Right renal cortex interstitium (tissue), 3 donors: Measurements from ENCODE around the gene TUT4. TPM values are rescaled to one million over a fixed set of nuclear protein-coding genes. Genes with fewer than 3 reads are reported as not detected.
"Not testable (repeated sequence)": the region's sequence is repeated elsewhere in the genome, so short reads cannot be mapped to it uniquely, and the experiment has no call there.

Experiments
- DNase-seq, 3 donors: peaks; one replicate each; pipeline ENCODE4 v3.0.0-alpha.2; 2013; ENCODE audit warnings: low read depth in 3 of 3, low spot score in 2 of 3
- polyA plus RNA-seq, 3 donors: library from polyadenylated mRNA; unstranded; fragments of 120-200 nt; gene quantifications; one replicate each; pipeline ENCODE4 v1.2.1, GENCODE V29; 2013; ENCODE audit not compliant: insufficient read length in 3 of 3

Gene TUT4, protein sequence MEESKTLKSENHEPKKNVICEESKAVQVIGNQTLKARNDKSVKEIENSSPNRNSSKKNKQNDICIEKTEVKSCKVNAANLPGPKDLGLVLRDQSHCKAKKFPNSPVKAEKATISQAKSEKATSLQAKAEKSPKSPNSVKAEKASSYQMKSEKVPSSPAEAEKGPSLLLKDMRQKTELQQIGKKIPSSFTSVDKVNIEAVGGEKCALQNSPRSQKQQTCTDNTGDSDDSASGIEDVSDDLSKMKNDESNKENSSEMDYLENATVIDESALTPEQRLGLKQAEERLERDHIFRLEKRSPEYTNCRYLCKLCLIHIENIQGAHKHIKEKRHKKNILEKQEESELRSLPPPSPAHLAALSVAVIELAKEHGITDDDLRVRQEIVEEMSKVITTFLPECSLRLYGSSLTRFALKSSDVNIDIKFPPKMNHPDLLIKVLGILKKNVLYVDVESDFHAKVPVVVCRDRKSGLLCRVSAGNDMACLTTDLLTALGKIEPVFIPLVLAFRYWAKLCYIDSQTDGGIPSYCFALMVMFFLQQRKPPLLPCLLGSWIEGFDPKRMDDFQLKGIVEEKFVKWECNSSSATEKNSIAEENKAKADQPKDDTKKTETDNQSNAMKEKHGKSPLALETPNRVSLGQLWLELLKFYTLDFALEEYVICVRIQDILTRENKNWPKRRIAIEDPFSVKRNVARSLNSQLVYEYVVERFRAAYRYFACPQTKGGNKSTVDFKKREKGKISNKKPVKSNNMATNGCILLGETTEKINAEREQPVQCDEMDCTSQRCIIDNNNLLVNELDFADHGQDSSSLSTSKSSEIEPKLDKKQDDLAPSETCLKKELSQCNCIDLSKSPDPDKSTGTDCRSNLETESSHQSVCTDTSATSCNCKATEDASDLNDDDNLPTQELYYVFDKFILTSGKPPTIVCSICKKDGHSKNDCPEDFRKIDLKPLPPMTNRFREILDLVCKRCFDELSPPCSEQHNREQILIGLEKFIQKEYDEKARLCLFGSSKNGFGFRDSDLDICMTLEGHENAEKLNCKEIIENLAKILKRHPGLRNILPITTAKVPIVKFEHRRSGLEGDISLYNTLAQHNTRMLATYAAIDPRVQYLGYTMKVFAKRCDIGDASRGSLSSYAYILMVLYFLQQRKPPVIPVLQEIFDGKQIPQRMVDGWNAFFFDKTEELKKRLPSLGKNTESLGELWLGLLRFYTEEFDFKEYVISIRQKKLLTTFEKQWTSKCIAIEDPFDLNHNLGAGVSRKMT (N-terminal part only)
- polyA plus RNA-seq: 10 to 100 TPM; 75.6 to 82.4 (median 77.5) TPM

DNA sequence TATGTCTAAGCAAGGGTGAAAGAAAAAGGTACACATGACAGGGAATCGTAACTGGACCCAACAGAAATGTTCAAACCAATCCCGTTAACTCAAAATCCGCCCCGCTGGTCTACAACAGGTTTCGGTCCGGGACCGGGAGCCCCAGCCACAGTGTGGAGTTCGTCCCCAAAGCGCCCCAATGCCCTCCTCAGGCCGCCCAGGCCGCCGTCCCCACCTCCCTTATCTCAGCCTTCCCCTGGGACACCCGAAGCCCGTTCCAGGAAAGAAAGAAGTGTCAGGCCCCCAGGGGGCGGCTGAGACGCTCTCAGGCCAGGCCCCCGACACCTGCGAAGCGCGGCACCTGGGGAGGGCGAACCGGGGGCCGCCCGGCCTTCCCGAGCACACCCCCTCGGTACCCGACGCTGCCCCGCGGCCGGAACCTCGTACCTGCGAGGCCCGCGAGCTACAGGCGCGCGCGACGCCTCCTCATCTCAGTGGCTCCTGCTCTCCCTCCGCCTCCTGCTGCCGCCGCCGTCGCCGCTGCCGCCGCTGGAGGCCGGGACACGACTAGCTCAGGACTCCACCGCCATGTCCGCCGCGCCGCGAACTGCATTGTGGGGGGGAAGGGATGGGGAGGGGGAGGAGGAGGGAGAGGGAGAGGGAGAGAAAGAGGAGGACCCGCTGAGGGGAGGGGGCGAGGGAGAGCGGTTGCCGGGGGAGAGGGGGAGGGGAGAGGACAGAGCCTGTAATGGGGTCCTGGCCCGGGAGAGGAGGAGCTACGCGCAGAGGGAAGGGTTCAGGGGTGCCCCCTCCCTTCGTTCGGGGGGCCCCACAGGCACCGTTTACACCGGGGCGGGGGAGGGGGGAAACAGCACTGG is at the start of gene TUT4:
Gene TUT4 (minus strand): TSS at position 588 of the 857 bp plus-strand sequence. CDS start 26,812 bp downstream, outside the sequence.
- DNase-seq: peak; percentile 80 to 87 (median 87)

DNA sequence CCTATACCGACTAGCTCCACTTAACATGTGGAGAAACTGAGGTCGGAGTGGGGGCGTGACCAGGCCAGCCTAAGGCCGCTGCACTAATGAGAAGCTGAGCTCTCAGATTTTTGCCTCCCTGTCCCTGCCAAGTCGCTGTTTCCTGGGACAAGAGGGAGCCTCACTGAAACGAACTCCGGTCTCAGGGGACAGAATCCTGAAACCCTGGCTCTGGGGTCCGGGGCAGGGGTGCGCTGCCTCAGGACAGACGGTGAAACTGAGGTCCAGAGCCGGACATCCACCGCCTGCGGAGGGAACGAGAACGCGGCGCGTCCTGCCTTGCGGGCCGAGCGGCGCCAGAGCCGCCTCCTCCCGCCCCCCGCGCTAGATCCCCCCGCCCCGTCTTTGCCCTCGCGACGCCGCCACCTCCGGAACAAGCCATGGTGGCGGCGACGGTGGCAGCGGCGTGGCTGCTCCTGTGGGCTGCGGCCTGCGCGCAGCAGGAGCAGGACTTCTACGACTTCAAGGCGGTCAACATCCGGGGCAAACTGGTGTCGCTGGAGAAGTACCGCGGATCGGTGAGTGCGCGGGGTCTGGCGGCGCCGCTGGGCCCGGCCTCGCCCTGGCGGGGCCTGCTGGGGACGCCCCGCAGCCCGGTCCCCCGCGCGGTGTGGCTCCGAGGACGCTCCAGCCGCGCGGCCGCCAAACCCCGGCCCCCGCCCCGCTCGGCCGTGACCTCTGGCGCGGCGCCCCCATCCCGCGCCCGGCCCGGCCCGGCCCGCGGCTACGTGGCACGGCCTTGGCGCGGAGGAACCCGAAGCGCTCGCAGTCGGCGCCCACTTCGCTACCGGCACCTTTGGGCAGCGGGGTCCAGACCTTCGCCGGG is 49.3 kb upstream of the TUT4 start, which contains the start of gene GPX7:
Gene GPX7 (plus strand): TSS at position 381 of the 865 bp plus-strand sequence. CDS start 39 bp downstream, at position 420.
- DNase-seq: peak in 2 of 3 donors; percentile 25 to 46

DNA sequence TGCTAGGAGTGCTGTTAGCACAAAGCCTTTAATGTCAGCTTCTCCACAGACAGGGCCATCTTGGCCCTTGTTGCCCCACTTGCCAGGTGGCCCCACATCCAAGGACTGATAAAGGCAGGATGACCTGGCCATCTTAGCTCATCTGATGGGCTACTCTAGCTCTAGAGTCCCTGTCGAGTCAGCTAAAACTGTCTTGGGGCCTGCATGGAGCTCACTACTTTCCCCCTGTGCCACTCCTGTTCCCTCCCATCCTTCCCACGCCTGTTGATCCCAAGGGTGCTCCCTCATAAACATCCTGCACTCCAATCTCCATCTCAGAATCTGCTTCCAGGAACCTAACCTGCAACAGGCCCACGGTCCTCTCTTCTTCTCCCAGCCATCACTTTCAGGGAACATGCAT is 48.6 kb upstream of the TUT4 start:
- DNase-seq: no peak

DNA sequence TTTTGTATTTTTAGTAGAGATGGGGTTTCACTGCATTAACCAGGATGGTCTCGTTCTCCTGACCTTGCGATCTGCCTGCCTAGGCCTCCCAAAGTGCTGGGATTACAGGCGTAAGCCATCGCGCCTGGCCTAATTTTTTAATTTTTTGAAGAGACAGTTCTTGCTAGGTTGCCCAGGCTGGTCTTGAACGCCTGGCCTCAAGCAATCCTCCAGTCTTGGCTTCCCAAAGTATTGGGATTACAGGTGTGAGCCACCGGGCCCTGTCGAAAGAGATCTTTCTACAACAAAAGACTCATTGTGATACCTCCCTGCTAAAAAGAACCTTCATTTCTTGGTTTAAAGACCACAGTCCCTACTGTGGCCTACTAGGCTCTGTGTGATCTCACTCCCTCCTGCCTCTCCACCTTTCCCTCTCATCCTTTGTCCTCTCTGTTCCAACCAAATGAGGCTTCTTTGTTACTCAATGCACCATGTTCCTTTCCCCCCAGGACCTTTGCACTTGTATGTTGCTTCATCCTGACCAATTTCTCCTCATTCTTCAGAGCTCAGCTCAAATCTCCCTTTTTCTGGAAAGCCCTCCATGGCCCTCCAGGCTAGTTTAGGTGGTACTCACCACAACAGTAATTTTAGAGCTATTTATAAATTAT is 47.8 kb upstream of the TUT4 start:
- DNase-seq: no peak

DNA sequence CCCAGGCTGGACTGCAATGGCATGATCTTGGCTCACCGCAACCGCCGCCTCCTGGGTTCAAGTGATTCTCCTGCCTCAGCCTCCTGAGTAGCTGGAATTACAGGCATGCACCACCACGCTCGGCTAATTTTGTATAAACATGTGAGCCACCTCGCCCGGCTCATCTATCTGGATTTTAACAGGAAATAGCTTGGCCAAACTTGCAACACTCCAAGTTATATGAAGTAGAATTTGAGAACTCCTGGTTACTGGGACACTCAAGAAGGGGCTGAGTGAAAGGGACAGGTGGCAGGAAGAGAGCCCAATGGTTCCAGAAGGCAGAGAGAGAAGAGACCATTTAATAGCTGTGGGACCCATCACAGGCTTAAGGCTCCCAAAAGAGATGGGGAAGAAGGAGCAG is 46.3 kb upstream of the TUT4 start:
- DNase-seq: no peak

DNA sequence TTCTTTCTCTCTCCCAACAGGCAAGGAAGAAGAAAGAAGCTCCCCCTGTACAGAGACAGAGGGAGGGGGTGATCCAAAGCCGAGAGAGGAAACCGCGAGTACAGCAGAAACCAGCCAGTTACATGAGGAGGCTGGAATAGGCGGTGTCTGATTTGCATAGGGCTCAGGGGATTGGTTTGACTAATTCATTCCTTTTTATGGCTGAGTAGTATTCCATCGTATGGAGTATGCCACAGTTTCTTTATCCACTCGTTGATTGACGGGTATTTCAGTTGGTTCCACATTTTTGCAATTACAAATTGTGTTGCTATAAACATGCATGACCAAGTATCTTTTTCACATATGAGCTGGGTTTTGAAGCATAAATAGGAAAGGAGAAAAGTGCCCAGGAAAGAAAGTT is 45.8 kb upstream of the TUT4 start:
- DNase-seq: no peak

DNA sequence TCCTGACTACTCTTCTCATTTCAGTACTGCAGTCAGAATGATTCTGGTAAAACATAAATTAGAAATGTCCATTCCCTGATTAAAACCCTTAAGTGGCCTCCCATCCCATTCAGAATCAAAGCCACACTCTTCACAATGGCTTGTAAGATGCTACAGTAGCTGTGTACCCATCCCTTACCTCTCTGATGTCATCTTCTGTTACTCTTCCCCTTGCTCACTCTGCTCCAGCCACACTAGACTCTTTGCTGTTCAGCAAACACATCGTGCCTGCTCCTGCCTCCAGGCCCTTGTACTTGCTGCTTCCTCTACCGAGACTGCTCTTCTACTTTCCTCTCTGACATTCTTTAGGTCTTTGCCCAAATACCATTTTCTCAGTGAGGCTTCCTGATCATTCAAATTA is 45.0 kb upstream of the TUT4 start:
- no peak for DNase-seq

DNA sequence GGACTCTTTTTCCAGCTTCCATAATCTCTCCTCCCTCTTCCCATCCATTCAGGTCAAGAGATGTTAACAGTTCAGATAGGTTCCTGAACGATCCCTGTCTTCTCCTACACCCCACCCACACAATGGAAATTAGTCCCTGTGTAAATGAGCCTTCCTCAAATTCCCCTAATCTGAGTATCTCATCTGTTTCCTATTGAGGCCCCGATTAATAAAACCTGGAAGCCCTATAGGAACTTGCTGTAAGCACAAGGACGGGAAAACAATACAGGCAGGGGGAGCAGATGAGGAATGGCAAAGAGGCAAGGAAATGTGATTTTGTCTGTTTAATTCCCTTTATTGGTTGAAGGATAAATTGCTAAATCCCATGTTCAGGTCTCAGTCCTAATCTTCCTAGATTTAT is 42.2 kb upstream of the TUT4 start:
- DNase-seq: no peak

DNA sequence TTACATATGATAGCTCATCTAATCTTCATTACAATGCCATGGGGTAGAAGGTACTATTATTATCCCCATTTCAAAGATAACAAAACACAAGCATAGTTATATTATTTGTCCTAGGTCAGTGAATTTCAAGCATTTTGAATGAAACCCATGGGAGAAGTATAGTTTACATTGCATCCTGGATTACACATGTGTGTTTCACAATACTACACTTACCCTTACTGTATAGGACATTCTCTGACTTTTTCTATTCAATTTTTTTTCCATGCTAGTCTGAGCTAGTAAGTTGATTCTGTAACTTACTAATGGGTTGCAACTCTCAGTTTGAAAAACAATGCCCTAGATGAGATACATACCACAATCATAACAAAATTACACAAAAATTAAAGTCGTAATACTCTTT is 40.6 kb upstream of the TUT4 start:
- no peak for DNase-seq

DNA sequence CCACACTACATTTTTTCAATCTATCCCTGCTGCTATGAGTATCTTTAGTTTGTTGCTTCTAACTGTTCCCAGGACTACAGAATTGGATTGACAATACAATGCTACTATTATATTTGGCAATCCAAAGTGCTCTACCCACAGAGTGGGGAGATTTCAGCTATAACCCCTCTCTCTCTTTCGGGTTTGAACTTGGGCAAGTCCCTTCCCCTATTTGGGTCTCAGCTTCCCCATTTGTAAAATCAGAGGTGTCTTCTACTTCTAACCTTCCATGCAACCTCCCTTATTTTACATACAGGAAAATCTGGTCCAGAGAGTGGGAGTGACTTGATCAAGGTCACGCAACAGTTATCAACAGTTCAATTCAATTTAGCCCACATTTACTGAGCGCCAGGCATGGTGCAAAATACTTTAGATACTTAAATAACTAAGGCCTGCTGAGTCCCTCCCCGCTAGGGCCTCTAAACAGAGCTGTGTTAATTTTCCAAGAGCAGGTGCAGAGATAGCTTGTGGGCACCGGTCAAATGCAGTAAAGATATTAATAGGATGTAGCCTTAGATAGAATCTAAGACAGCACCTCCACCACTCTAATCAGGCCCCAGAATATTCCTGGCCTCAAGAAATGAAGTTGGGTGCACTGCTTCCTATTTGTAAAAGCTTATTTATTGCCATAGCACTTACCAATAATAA is 39.9 kb upstream of the TUT4 start:
- DNase-seq: no peak

DNA sequence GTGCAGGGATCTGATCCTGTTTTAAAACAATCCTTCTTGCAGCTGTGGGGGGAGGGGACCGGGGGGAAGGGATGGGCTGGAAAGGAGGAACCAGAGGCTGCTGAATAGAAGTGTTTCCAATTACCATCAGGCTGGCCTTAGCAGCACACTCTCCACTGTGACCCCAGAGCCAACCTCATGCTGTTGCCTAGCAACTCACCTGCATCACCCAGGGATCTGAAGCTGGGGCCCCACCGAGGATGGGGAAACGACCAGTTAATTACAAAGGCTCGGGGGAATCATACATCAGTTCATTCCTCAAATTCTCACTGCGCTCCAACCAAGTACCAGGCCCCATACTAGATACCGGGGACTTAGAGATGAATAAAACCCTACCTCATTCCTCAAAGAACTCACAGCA is 37.4 kb upstream of the TUT4 start:
- no peak for DNase-seq

DNA sequence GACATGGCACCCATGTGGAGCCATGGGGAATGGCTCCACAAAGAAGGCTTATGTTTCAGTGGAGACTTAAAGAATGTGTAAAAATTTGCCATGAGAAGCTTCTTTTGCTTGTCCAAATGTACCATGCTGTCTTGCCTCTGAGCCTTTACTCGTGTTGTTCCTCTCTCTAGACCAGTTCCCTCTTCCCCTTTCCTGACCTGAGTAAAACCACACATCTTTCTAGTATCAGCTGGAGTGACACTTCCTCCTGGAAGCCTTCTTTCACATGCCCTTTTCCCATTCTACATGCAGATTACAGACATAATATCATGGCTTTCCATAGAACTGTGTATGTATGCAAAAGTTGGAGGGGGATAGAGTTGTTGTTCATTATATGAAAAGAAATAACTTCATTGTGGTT is 35.6 kb upstream of the TUT4 start:
- DNase-seq: no peak

DNA sequence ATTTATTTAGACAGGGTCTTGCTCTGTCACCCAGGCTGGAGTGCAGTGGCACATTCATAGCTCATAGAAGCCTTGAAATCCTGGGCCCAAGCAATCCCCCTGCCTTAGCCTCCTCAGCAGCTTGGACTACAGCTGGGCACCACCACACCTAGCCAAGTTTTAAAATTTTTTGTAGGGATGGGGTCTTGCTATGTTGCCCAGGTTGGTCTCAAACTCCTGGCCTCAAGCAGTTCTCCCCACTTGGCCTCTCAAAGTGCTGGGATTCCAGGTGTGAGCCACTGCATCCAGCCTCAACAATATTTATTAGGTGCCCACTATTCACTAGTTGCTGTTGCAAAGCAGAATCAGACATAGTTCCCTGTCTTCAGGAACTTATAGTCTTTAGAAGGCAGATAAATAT is 35.1 kb upstream of the TUT4 start:
- no peak for DNase-seq

DNA sequence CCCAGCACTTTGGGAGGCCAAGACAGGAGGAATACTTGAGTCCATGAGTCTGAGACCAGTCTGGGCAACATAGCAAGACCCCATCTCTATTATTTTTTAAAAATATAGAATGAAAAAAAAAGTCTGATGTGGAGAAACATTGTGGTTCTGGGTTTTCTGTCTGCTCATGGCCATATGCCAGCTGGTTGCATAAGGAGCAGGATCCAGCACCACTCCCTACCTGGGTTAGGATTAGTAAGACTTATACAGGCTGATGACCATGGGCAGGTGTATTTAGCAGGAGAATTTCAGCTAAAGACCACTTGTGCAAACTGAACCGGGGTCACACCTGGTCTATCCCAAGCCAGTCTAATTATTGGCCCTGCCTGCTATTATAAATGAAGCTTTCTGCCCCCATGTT is 32.6 kb upstream of the TUT4 start:
- no peak for DNase-seq

DNA sequence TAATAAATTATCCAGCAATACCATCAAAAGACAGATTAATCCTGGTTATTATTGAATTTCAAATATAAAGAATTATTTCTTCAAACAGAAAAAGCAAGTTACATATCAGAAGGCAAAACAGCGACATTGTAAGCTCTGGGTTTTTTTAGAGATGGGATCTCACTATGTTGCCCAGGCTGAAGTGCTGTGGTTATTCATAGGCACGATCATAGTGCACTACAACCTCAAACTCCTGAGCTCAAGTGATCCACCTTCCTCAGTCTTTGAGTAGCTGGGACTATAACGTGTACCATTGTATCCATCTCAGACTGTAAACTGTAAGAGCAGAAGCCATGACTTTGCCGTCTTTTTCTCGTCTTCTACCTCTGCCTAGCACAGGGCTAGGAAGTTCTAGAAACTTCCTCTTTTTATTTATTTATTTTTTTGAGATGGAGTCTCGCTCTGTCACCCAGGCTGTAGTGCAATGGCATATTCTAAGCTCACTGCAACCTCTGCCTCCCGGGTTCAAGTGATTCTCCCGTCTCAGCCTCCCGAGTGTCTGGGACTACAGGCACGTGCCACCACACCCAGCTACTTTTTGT is 29.3 kb upstream of the TUT4 start:
- no peak for DNase-seq

DNA sequence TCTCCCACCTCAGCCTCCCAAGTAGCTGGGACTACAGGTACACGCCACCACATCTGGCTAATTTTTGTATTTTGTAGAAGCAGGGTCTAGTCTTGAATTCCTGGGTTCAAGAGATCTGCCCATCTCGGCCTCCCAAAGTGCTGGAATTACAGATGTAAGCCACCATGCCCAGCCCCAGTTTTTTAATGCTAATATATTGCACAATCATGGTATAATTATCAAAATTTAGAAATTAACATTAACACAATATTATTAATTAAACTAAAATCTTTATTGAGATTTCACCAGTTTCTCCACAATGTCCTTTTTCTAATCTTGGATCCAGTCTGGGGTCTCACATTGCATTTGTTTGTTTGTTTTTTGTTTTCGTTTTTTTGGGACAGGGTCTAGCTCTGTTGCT is 27.4 kb upstream of the TUT4 start:
- DNase-seq: no peak

DNA sequence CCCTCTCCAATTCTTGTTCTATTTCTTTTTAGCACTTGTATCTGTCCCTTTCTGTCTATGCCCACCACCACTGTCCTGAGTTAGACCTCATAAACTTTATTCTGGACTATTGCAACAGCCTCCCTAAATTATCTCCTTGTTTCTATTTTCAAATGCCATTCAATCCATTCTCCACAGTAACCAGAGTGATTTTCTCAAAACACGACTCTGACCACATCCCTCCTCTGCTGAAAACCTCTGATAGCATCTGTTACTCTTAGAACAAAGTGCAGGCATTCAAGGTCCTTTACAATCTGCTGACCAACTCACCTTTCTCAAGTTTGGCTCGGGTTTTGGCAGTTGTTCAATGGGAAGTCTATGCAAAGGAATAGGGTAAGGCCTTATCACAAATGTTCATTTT is 26.5 kb upstream of the TUT4 start:
- no peak for DNase-seq

DNA sequence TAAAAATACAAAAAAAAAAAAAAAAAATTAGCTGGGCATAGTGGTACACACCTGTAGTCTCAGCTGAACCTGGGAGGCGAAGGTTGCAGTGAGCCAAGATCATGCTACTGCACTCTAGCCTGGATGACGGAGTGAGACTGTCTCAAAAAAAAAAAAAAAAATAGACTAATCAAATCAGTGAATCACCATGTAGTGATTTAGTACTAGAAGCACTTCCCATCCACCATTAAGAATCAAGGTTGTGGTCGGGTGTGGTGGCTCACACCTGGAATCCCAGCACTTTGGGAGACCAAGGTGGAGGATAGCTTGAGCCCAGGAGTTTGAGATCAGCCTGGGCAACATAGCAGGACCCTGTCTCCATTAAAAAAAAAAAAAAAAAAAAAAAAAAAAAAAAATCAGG is 25.2 kb upstream of the TUT4 start:
- not testable (repeated sequence) for DNase-seq
